Measurements from ENCODE around the gene PGAP3.

PGAP3 gene

GRCh38 chr17:39674179-39674578 is 13.7 kb downstream of the PGAP3 start:
- TF ChIP-seq POLR2AphosphoS5 (IDR thresholded peaks at IDR 0.05; ENCODE audit: borderline replicate concordance, low read depth, low read length) (no peak), EZH2 (IDR thresholded peaks at IDR 0.05) (no peak), FOXP2 (optimal IDR thresholded peaks at IDR 0.05; ENCODE audit: control extremely low read depth, extremely low read length, insufficient read depth) (no peak)
- no peak for DNase-seq (ENCODE audit: low read depth, low spot score)
- no peak overlapping the region for H3K27ac ChIP-seq
- H3K9me3 ChIP-seq (ENCODE audit: low read depth, low read length) = no peaks in the 10 kb centered on the region
- H3K4me3 ChIP-seq = no peak overlapping the region
- no peak overlapping the region for H3K9ac ChIP-seq (ENCODE audit: insufficient read length)
- H3K36me3 ChIP-seq (ENCODE audit: insufficient read depth, low read length) = no peaks in the 10 kb centered on the region

- no peaks in the 10 kb centered on the region for H3K9me3 ChIP-seq (ENCODE audit: low read depth, low read length)
- H3K27ac ChIP-seq = no peak overlapping the region
- H3K4me3 ChIP-seq = no peak overlapping the region
- H3K36me3 ChIP-seq (ENCODE audit: insufficient read depth, low read length) = no peaks in the 10 kb centered on the region
- DNase-seq (ENCODE audit: low read depth, low spot score) = no peak
- TF ChIP-seq POLR2AphosphoS5 (IDR thresholded peaks at IDR 0.05; ENCODE audit: borderline replicate concordance, low read depth, low read length) (no peak), FOXP2 (optimal IDR thresholded peaks at IDR 0.05; ENCODE audit: control extremely low read depth, extremely low read length, insufficient read depth) (no peak), EZH2 (IDR thresholded peaks at IDR 0.05) (no peak)
- no peak overlapping the region for H3K9ac ChIP-seq (ENCODE audit: insufficient read length)
Observed at GRCh38 chr17:39673335-39674081, 14.3 kb downstream of the PGAP3 start.

GRCh38 chr17:39672522-39673334 is 15.1 kb downstream of the PGAP3 start:
- H3K9ac ChIP-seq (ENCODE audit: insufficient read length) = no peak overlapping the region
- H3K36me3 ChIP-seq (ENCODE audit: insufficient read depth, low read length) = no peaks in the 10 kb centered on the region
- H3K4me3 ChIP-seq = no peak overlapping the region
- TF ChIP-seq EZH2 (IDR thresholded peaks at IDR 0.05) = no peak
- no peak for TF ChIP-seq FOXP2 (optimal IDR thresholded peaks at IDR 0.05; ENCODE audit: control extremely low read depth, extremely low read length, insufficient read depth)
- no peaks in the 10 kb centered on the region for H3K9me3 ChIP-seq (ENCODE audit: low read depth, low read length)
- DNase-seq (ENCODE audit: low read depth, low spot score) = no peak
- H3K27ac ChIP-seq = no peak overlapping the region

DNA sequence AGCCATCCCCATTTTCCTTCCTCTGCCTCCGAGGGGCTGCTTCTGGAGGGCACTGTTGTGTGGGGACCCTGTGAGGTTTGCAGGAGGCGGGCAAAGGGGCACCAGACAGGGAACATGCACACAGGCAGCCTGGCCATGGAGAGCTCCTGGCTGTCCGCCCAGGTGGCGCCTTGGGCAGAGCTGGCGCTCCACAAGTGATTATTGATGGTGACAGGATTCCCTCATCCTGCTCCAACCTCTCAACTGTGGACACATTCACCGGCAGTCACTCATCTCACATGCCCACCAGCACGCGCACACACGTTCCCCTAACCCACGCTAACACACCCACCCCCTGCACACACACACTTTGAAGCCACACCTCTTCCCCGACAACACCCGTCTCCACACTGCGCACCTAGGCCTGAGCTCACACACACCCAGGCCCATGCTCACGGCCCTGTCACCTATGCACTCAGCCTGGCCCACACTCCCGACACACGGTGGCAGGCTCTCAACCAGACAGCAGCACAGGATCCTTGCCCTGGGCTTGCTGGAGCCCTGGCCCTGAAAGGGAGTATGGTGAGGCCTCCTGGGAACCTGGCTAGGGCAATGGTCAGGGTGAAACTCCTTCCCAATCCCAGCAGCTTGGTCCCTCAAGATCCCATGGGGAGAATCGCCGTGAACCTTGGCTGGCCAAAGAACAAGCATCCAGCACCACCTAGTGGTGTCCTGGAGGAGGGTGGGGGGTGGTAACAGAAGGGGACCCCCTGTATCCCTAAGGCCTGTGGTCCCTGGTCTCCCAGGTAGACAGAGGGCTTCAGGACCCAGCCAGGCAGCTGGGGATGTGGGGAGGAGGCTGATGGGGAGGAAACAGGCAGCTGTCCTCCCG is 16.0 kb downstream of the PGAP3 start:
- no peak overlapping the region for H3K27ac ChIP-seq
- no peaks in the 10 kb centered on the region for H3K9me3 ChIP-seq (ENCODE audit: low read depth, low read length)
- no peak overlapping the region for H3K4me3 ChIP-seq
- TF ChIP-seq POLR2AphosphoS5 (IDR thresholded peaks at IDR 0.05; ENCODE audit: borderline replicate concordance, low read depth, low read length) (no peak), FOXP2 (optimal IDR thresholded peaks at IDR 0.05; ENCODE audit: control extremely low read depth, extremely low read length, insufficient read depth) (no peak), EZH2 (IDR thresholded peaks at IDR 0.05) (no peak)
- DNase-seq (ENCODE audit: low read depth, low spot score) = no peak
- H3K9ac ChIP-seq (ENCODE audit: insufficient read length) = no peak overlapping the region
- no peaks in the 10 kb centered on the region for H3K36me3 ChIP-seq (ENCODE audit: insufficient read depth, low read length)

- TF ChIP-seq EZH2 (IDR thresholded peaks at IDR 0.05) (no peak), POLR2AphosphoS5 (IDR thresholded peaks at IDR 0.05; ENCODE audit: borderline replicate concordance, low read depth, low read length) (no peak), FOXP2 (optimal IDR thresholded peaks at IDR 0.05; ENCODE audit: control extremely low read depth, extremely low read length, insufficient read depth) (no peak)
- Histone ChIP-seq H3K27ac (no peak overlapping the region), H3K4me3 (no peak overlapping the region), H3K36me3 (ENCODE audit: insufficient read depth, low read length) (no peaks in the 10 kb centered on the region), H3K9me3 (ENCODE audit: low read depth, low read length) (no peaks in the 10 kb centered on the region), H3K9ac (ENCODE audit: insufficient read length) (no peak overlapping the region)
- DNase-seq (ENCODE audit: low read depth, low spot score) = no peak
Observed at GRCh38 chr17:39670746-39671145, 17.1 kb downstream of the PGAP3 start.

GRCh38 chr17:39669897-39670735 is 17.7 kb downstream of the PGAP3 start:
- Histone ChIP-seq H3K36me3 (ENCODE audit: insufficient read depth, low read length) (no peaks in the 10 kb centered on the region), H3K4me3 (no peak overlapping the region), H3K9ac (ENCODE audit: insufficient read length) (no peak overlapping the region), H3K27ac (no peak overlapping the region), H3K9me3 (ENCODE audit: low read depth, low read length) (no peaks in the 10 kb centered on the region)
- DNase-seq (ENCODE audit: low read depth, low spot score) = no peak
- no peak for TF ChIP-seq EZH2 (IDR thresholded peaks at IDR 0.05)
- no peak for TF ChIP-seq FOXP2 (optimal IDR thresholded peaks at IDR 0.05; ENCODE audit: control extremely low read depth, extremely low read length, insufficient read depth)
- no peak for TF ChIP-seq POLR2AphosphoS5 (IDR thresholded peaks at IDR 0.05; ENCODE audit: borderline replicate concordance, low read depth, low read length)

Measured in SK-N-MC (cell line).